Naive thymus-derived CD4-positive, alpha-beta T cell (primary cell): ENCODE measurements around the gene FBXO17. TPM values are rescaled to one million over a fixed set of nuclear protein-coding genes. Genes with fewer than 3 reads are reported as not detected.

Source experiments
- ATAC-seq: fragments of 150-1000 bp; cut with Tn5 transposase; 2 replicates; pipeline ENCODE4 v1.10.0; 2021; ENCODE audit warnings: mild to moderate bottlenecking, moderate library complexity
- CTCF ChIA-PET: fragments of 350-600 bp; sonication (Branson Sonifier 250); formaldehyde crosslinking; loops from one replicate; lab custom pipeline; 2021; ENCODE audit warnings: antibody characterized with exemption; lab: Charles Lee
- POLR2A ChIA-PET: fragments of 350-600 bp; sonication (Branson Sonifier 250); formaldehyde crosslinking; loops from one replicate; lab custom pipeline; 2021; ENCODE audit warnings: antibody characterized with exemption, inconsistent platforms; lab: Charles Lee
- DNase-seq, 9 donors: peaks; one replicate each; pipeline versions ENCODE4 v3.0.0 to v3.0.0-alpha.2; 2020 to 2022; ENCODE audit warnings: mixed read lengths in 1 of 9
- H3K27ac ChIP-seq: one replicate; pipeline ENCODE4 v1.7.0; 2013; ENCODE audit warnings: mild to moderate bottlenecking, low read depth, low read length, moderate library complexity
- H3K27me3 ChIP-seq, 2 donors: one replicate each; pipeline ENCODE4 v1.7.0; 2013; ENCODE audit warnings: low read length in 2 of 2, mild to moderate bottlenecking in 2 of 2, moderate library complexity in 2 of 2; ENCODE audit not compliant: control insufficient read depth in 2 of 2, insufficient read depth in 2 of 2
- H3K36me3 ChIP-seq, 3 experiments: 1 replicate in 2 of 3; 2 replicates in 1 of 3; pipeline ENCODE4 v1.7.0; 2013; ENCODE audit warnings: low read length in 3 of 3, mild to moderate bottlenecking in 3 of 3, moderate library complexity in 1 of 3; ENCODE audit not compliant: insufficient read depth in 3 of 3, control insufficient read depth in 2 of 3
- H3K4me1 ChIP-seq, 2 donors: one replicate each; pipeline ENCODE4 v1.7.0; 2013; ENCODE audit warnings: low read length in 2 of 2, mild to moderate bottlenecking in 2 of 2, moderate library complexity in 1 of 2; ENCODE audit not compliant: control insufficient read depth in 2 of 2, insufficient read depth in 2 of 2
- H3K4me3 ChIP-seq: 2 replicates; pipeline ENCODE4 v1.7.0; 2013; ENCODE audit warnings: mild to moderate bottlenecking, low read length
- H3K9me3 ChIP-seq, 3 experiments: 1 replicate in 2 of 3; 2 replicates in 1 of 3; pipeline ENCODE4 v1.7.0; 2013; ENCODE audit warnings: low read length in 3 of 3; ENCODE audit not compliant: control insufficient read depth in 2 of 3
- H3K27ac Mint-ChIP-seq, 9 donors: one replicate each; pipeline ENCODE4 v1.8.0; 2020 to 2022; ENCODE audit warnings: mixed read lengths in 9 of 9, mild to moderate bottlenecking in 8 of 9, moderate library complexity in 5 of 9, inconsistent platforms in 2 of 9
- H3K27me3 Mint-ChIP-seq, 5 donors: one replicate each; pipeline ENCODE4 v1.8.0; 2021 to 2022; ENCODE audit warnings: mixed read lengths in 5 of 5, mild to moderate bottlenecking in 1 of 5
- H3K36me3 Mint-ChIP-seq, 5 donors: one replicate each; pipeline ENCODE4 v1.8.0; 2020 to 2022; ENCODE audit warnings: mixed read lengths in 5 of 5, mild to moderate bottlenecking in 3 of 5, inconsistent platforms in 1 of 5
- H3K4me1 Mint-ChIP-seq, 7 donors: one replicate each; pipeline ENCODE4 v1.8.0; 2020 to 2022; ENCODE audit warnings: mixed read lengths in 7 of 7, mild to moderate bottlenecking in 3 of 7, inconsistent platforms in 1 of 7
- H3K4me3 Mint-ChIP-seq, 10 donors: one replicate each; pipeline ENCODE4 v1.8.0; 2020 to 2022; ENCODE audit warnings: mild to moderate bottlenecking in 10 of 10, mixed read lengths in 10 of 10, moderate library complexity in 6 of 10, inconsistent platforms in 2 of 10
- H3K9me3 Mint-ChIP-seq, 11 donors: one replicate each; pipeline ENCODE4 v1.8.0; 2020 to 2022; ENCODE audit warnings: mixed read lengths in 11 of 11, mild to moderate bottlenecking in 4 of 11, inconsistent platforms in 1 of 11, moderate library complexity in 1 of 11
- intact Hi-C, 2 donors: fragments of 100-400 bp; cut with micrococcal nuclease; formaldehyde crosslinking; loops; one replicate each; pipeline ENCODE4 v1.15.1; 2023
- polyA plus RNA-seq, 2 donors: library from polyadenylated mRNA; unstranded; fragments of 300-500 nt; fragmentation: Illumina TruSeq; gene quantifications; one replicate each; pipeline ENCODE4 v1.2.3, GENCODE V29; 2021
- total RNA-seq, 6 experiments: library from RNA in 5 of 6; stranded (reverse) in 5 of 6; gene quantifications; 1 replicate in 5 of 6; 2 replicates in 1 of 6; pipeline ENCODE4 v1.2.3 and lab custom pipeline; 2021 to 2026

The FBXO17 gene
- total RNA-seq (not detected), polyA plus RNA-seq (not detected), total RNA-seq (lab: John Stamatoyannopoulos, UW) (not detected)

DNA sequence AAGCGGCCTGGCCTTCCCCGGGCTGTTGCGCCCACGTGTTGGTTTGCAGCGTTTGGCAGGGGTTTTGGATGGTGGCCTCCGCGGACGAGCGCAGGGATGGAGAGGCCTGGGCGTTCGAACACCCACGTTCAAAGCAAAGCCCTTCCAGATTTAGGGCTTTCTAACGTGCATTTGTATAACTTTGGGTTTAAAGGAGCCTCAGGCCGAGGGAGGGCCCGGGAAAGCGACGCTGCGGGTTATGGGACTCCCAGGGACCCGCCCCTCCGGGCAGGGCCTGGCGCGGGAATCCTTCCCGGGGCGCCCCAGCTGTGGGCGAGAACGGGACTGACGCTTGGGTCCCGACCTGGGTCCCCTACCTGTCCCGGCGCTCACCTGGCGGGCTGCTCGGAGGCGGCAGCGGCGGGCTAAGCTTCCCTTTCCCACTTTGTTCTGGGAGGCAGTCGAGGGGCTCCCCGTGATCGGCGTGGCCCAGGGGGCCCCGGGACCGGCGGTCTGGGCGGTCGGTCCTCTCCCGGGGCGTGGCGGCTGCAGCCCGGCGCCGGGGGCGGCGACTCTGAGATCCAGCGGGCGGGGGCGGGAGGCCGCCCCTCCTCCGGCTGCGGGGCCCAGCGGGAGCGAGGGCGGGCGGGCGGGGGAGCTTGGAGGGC lies at the start of gene FBXO17:
Gene FBXO17 (minus strand): TSS at position 529 of the 647 bp plus-strand sequence. CDS start 25,423 bp downstream, outside the sequence.
- Histone ChIP-seq H3K27me3 (no peaks in the 10 kb centered on the region), H3K4me1 (no peaks in the 10 kb centered on the region), H3K27ac (no peak within 1 kb of the TSS), H3K36me3 (no peaks in the 10 kb centered on the region), H3K9me3 (no peaks in the 10 kb centered on the region), H3K4me3 (no peak within 1 kb of the TSS)
- DNase-seq: peak in 2 of 9 donors; percentile 7 to 22
- ATAC-seq: no peak
- peaks cover 6 to 24% (median 12%) of the 10 kb centered on the region in 7 donors for H3K4me1 Mint-ChIP-seq
- H3K4me3 Mint-ChIP-seq: peak within 1 kb of the TSS in 9 of 10 donors; percentile 2 to 76 (median 52)
- peak within 1 kb of the TSS in 1 of 9 donors; percentile 65 for H3K27ac Mint-ChIP-seq
- H3K9me3 Mint-ChIP-seq: peaks cover 0 to 4% (median under 1%) of the 10 kb centered on the region in 11 donors
- ChIA-PET CTCF (no interaction called here), POLR2A (no interaction called here)
- intact Hi-C loops: no loop called here
- peaks cover 0 to 7% (median 0%) of the 10 kb centered on the region in 5 donors for H3K36me3 Mint-ChIP-seq
- peaks cover 29 to 42% (median 39%) of the 10 kb centered on the region in 5 donors for H3K27me3 Mint-ChIP-seq

GRCh38 chr19:39024875-39025641 lies 49.5 kb upstream of the FBXO17 start:
- Mint-ChIP-seq H3K36me3 (peaks cover 0 to 3% (median 0%) of the 10 kb centered on the region in 5 donors), H3K4me3 (no peak overlapping the region), H3K9me3 (peaks cover 0 to 9% (median 2%) of the 10 kb centered on the region in 11 donors), H3K27me3 (peaks cover 0 to 24% (median 4%) of the 10 kb centered on the region in 5 donors), H3K4me1 (peaks cover 0 to under 1% (median 0%) of the 10 kb centered on the region in 7 donors), H3K27ac (no peak overlapping the region)
- ChIA-PET POLR2A (no interaction called here), CTCF (no interaction called here)
- Histone ChIP-seq H3K4me1 (peaks cover 0 to 1% of the 10 kb centered on the region in 2 donors), H3K36me3 (no peaks in the 10 kb centered on the region), H3K27ac (no peak overlapping the region), H3K4me3 (no peak overlapping the region), H3K27me3 (peaks cover 0 to 4% of the 10 kb centered on the region in 2 donors), H3K9me3 (no peaks in the 10 kb centered on the region)
- DNase-seq: no peak
- no peak for ATAC-seq
- intact Hi-C loops: no loop called here

GRCh38 chr19:39021063-39021462 lies 45.5 kb upstream of the FBXO17 start:
- H3K9me3 Mint-ChIP-seq: peaks cover 0 to 13% (median 4%) of the 10 kb centered on the region in 11 donors
- no peak overlapping the region for H3K4me3 Mint-ChIP-seq
- H3K36me3 Mint-ChIP-seq: no peaks in the 10 kb centered on the region
- Histone ChIP-seq H3K27me3 (no peaks in the 10 kb centered on the region), H3K4me3 (no peak overlapping the region), H3K36me3 (no peaks in the 10 kb centered on the region), H3K27ac (no peak overlapping the region), H3K9me3 (no peaks in the 10 kb centered on the region), H3K4me1 (no peaks in the 10 kb centered on the region)
- ChIA-PET POLR2A (no interaction called here), CTCF (interaction anchor here (0.7 kb wide), 1 partner anchor 537 kb away, joined by 3 read pairs; no protein-coding TSS in a partner anchor)
- no peak overlapping the region for H3K27ac Mint-ChIP-seq
- no peaks in the 10 kb centered on the region for H3K4me1 Mint-ChIP-seq
- intact Hi-C loops: no loop called here
- H3K27me3 Mint-ChIP-seq: peaks cover 4 to 20% (median 11%) of the 10 kb centered on the region in 5 donors
- DNase-seq (no peak), ATAC-seq (no peak)

DNA sequence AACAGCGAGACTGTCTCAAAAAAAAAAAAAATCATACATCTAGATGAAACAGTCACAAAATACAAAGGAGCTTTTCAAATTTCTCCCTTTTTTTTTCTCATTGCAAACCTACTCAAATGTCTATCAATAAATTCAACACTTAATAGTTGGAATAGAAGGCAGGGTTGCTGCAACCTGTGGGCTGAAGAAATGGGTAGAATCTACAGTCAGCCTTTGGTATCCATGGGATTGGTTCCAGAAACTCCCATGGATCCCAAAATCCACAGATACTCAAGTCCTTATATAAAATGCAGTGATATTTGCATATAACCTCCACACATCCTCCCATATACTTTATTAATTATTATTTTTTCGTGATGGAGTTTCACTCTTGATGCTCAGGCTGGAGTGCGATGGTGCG lies 42.1 kb upstream of the FBXO17 start:
- H3K4me1 Mint-ChIP-seq: no peaks in the 10 kb centered on the region
- no peaks in the 10 kb centered on the region for H3K27me3 ChIP-seq
- H3K36me3 ChIP-seq: no peaks in the 10 kb centered on the region
- H3K27me3 Mint-ChIP-seq: peaks cover 10 to 27% (median 17%) of the 10 kb centered on the region in 5 donors
- ChIA-PET CTCF (no interaction called here), POLR2A (no interaction called here)
- intact Hi-C loops: no loop called here
- no peaks in the 10 kb centered on the region for H3K9me3 ChIP-seq
- ATAC-seq (no peak), DNase-seq (no peak)
- H3K27ac Mint-ChIP-seq: no peak overlapping the region
- H3K36me3 Mint-ChIP-seq: no peaks in the 10 kb centered on the region
- H3K9me3 Mint-ChIP-seq: peaks cover 0 to 13% (median 4%) of the 10 kb centered on the region in 11 donors
- H3K4me3 ChIP-seq: no peak overlapping the region
- H3K4me3 Mint-ChIP-seq: no peak overlapping the region
- H3K27ac ChIP-seq: no peak overlapping the region
- no peaks in the 10 kb centered on the region for H3K4me1 ChIP-seq

DNA sequence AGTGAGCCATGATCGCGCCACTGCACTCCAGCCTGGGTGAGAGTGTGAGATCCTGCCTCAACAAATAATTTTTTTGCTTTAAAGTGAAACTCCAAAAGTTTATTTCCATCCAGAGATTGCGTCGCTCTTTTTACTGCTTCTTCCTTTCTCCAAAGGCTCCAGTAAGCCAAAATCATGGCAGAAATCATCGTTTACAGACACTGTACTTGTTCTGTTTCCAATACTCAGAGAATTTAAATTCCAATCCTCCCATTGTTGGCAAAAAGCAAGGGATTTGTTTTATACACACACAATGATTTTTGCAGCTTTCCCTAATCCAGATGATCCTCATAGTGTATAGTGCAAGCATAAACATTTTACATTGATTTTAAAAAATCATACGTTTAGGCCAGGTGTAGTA lies 41.5 kb upstream of the FBXO17 start:
- Mint-ChIP-seq H3K4me3 (no peak overlapping the region), H3K27me3 (peaks cover 10 to 27% (median 17%) of the 10 kb centered on the region in 5 donors), H3K9me3 (peaks cover 0 to 13% (median 4%) of the 10 kb centered on the region in 11 donors), H3K36me3 (no peaks in the 10 kb centered on the region), H3K4me1 (no peaks in the 10 kb centered on the region), H3K27ac (no peak overlapping the region)
- ChIA-PET CTCF (no interaction called here), POLR2A (interaction anchor here (0.6 kb wide), 1 partner anchor 56 kb away, joined by 5 read pairs; no protein-coding TSS in a partner anchor)
- intact Hi-C loops: no loop called here
- DNase-seq (no peak), ATAC-seq (no peak)
- H3K36me3 ChIP-seq: no peaks in the 10 kb centered on the region
- H3K27me3 ChIP-seq: no peaks in the 10 kb centered on the region
- no peak overlapping the region for H3K4me3 ChIP-seq
- no peak overlapping the region for H3K27ac ChIP-seq
- no peaks in the 10 kb centered on the region for H3K4me1 ChIP-seq
- no peaks in the 10 kb centered on the region for H3K9me3 ChIP-seq

- no peak overlapping the region for H3K4me3 Mint-ChIP-seq
- H3K27me3 Mint-ChIP-seq: peaks cover 10 to 23% (median 17%) of the 10 kb centered on the region in 5 donors
- H3K9me3 ChIP-seq: no peaks in the 10 kb centered on the region
- H3K27ac ChIP-seq: no peak overlapping the region
- no peaks in the 10 kb centered on the region for H3K4me1 ChIP-seq
- no peaks in the 10 kb centered on the region for H3K36me3 Mint-ChIP-seq
- intact Hi-C loops: no loop called here
- H3K9me3 Mint-ChIP-seq: peaks cover 0 to 5% (median 0%) of the 10 kb centered on the region in 11 donors
- DNase-seq (no peak), ATAC-seq (no peak)
- CTCF ChIA-PET: no interaction called here
- no peaks in the 10 kb centered on the region for H3K27me3 ChIP-seq
- no peaks in the 10 kb centered on the region for H3K4me1 Mint-ChIP-seq
- POLR2A ChIA-PET: no interaction called here
- H3K4me3 ChIP-seq: no peak overlapping the region
- no peak overlapping the region for H3K27ac Mint-ChIP-seq
- no peaks in the 10 kb centered on the region for H3K36me3 ChIP-seq
These were observed 38.5 kb upstream of the FBXO17 start for GRCh38 chr19:39014037-39014436.
